Chondrocyte (in vitro differentiated cells): ENCODE results near the gene ALOXE3. TPM values are rescaled to one million over a fixed set of nuclear protein-coding genes. Genes with fewer than 3 reads are reported as not detected.

ENCODE experiments used
- DNase-seq: peaks from one replicate; pipeline ENCODE4 v3.0.0; 2021; ENCODE audit warnings: mixed read lengths, low spot score
- H3K27ac Mint-ChIP-seq: one replicate; pipeline ENCODE4 v1.8.0; 2021; ENCODE audit warnings: mild to moderate bottlenecking, moderate library complexity, mixed read lengths; ENCODE audit not compliant: unreplicated experiment
- H3K27me3 Mint-ChIP-seq: 2 replicates; pipeline ENCODE4 v1.8.0; 2021; ENCODE audit warnings: low read depth, mixed read lengths
- H3K36me3 Mint-ChIP-seq: 2 replicates; pipeline ENCODE4 v1.8.0; 2021; ENCODE audit warnings: low read depth, mixed read lengths
- H3K4me1 Mint-ChIP-seq: 2 replicates; pipeline ENCODE4 v1.8.0; 2021; ENCODE audit warnings: low read depth, mild to moderate bottlenecking, mixed read lengths
- H3K4me3 Mint-ChIP-seq: one replicate; pipeline ENCODE4 v1.8.0; 2021; ENCODE audit warnings: mild to moderate bottlenecking, moderate library complexity, mixed read lengths; ENCODE audit not compliant: unreplicated experiment
- H3K9me3 Mint-ChIP-seq: 2 replicates; pipeline ENCODE4 v1.8.0; 2021; ENCODE audit warnings: low read depth, mixed read lengths
- total RNA-seq: library from RNA; stranded (reverse); gene quantifications from 3 replicates; pipeline ENCODE4 v1.2.1, GENCODE V29; 2021
- TF ChIP-seq, protein P1 (sequence below): fragments of 200-600 bp; sonication (generic); IDR thresholded peaks from 2 replicates; pipeline ENCODE4 v1.5.0; 2021; ENCODE audit warnings: antibody characterized with exemption, mild to moderate bottlenecking, moderate library complexity

The ALOXE3 gene
- total RNA-seq, 1 donor from 2014 or later = 0.12 TPM

GRCh38 chr17:8160224-8160577, 41.9 kb upstream of the ALOXE3 start:
- H3K4me3 Mint-ChIP-seq = no peak overlapping the region
- H3K4me1 Mint-ChIP-seq = peaks cover 46% of the 10 kb centered on the region
- peaks cover 2% of the 10 kb centered on the region for H3K36me3 Mint-ChIP-seq
- TF ChIP-seq, protein P1, sequence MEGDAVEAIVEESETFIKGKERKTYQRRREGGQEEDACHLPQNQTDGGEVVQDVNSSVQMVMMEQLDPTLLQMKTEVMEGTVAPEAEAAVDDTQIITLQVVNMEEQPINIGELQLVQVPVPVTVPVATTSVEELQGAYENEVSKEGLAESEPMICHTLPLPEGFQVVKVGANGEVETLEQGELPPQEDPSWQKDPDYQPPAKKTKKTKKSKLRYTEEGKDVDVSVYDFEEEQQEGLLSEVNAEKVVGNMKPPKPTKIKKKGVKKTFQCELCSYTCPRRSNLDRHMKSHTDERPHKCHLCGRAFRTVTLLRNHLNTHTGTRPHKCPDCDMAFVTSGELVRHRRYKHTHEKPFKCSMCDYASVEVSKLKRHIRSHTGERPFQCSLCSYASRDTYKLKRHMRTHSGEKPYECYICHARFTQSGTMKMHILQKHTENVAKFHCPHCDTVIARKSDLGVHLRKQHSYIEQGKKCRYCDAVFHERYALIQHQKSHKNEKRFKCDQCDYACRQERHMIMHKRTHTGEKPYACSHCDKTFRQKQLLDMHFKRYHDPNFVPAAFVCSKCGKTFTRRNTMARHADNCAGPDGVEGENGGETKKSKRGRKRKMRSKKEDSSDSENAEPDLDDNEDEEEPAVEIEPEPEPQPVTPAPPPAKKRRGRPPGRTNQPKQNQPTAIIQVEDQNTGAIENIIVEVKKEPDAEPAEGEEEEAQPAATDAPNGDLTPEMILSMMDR = no peak
- DNase-seq = no peak
- H3K9me3 Mint-ChIP-seq = no peaks in the 10 kb centered on the region
- no peaks in the 10 kb centered on the region for H3K27me3 Mint-ChIP-seq
- H3K27ac Mint-ChIP-seq = peak overlapping the region; percentile 93

- Mint-ChIP-seq H3K27ac (peak overlapping the region; percentile 93), H3K9me3 (no peaks in the 10 kb centered on the region), H3K4me1 (peaks cover 41% of the 10 kb centered on the region), H3K36me3 (peaks cover 2% of the 10 kb centered on the region), H3K4me3 (no peak overlapping the region), H3K27me3 (no peaks in the 10 kb centered on the region)
- no peak for DNase-seq
- TF ChIP-seq, protein P1 = no peak
These were observed 41.3 kb upstream of the ALOXE3 start for GRCh38 chr17:8159459-8160223.

DNA sequence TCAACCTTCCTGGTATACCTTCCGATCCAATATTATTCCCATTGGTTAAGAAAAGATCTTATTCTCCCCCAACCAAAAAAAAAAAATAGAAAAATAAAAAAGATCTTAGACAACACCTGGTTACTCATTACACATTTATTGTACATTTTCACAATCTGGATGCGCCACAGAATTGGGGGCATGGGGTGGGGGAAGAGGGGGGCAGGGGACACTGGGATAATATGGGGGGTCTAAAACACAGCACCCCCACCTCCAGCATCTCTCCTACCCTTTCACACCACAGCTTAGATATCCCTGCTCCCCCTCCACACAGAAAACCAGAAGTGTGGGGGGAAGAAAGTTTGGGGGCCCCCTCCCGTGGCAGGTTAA, 40.7 kb upstream of the ALOXE3 start:
- no peaks in the 10 kb centered on the region for H3K9me3 Mint-ChIP-seq
- no peak overlapping the region for H3K4me3 Mint-ChIP-seq
- H3K4me1 Mint-ChIP-seq = peaks cover 37% of the 10 kb centered on the region
- no peaks in the 10 kb centered on the region for H3K27me3 Mint-ChIP-seq
- no peak for DNase-seq
- peaks cover 2% of the 10 kb centered on the region for H3K36me3 Mint-ChIP-seq
- TF ChIP-seq, protein P1 = peak; percentile 42
- H3K27ac Mint-ChIP-seq = peak overlapping the region; percentile 86

- H3K27ac Mint-ChIP-seq = peak overlapping the region; percentile 86
- H3K4me1 Mint-ChIP-seq = peaks cover 37% of the 10 kb centered on the region
- no peak overlapping the region for H3K4me3 Mint-ChIP-seq
- no peak for DNase-seq
- no peaks in the 10 kb centered on the region for H3K9me3 Mint-ChIP-seq
- no peaks in the 10 kb centered on the region for H3K27me3 Mint-ChIP-seq
- peaks cover 4% of the 10 kb centered on the region for H3K36me3 Mint-ChIP-seq
- TF ChIP-seq, protein P1 = peak; percentile 90
These were observed 40.1 kb upstream of the ALOXE3 start for GRCh38 chr17:8158267-8159031.

DNA sequence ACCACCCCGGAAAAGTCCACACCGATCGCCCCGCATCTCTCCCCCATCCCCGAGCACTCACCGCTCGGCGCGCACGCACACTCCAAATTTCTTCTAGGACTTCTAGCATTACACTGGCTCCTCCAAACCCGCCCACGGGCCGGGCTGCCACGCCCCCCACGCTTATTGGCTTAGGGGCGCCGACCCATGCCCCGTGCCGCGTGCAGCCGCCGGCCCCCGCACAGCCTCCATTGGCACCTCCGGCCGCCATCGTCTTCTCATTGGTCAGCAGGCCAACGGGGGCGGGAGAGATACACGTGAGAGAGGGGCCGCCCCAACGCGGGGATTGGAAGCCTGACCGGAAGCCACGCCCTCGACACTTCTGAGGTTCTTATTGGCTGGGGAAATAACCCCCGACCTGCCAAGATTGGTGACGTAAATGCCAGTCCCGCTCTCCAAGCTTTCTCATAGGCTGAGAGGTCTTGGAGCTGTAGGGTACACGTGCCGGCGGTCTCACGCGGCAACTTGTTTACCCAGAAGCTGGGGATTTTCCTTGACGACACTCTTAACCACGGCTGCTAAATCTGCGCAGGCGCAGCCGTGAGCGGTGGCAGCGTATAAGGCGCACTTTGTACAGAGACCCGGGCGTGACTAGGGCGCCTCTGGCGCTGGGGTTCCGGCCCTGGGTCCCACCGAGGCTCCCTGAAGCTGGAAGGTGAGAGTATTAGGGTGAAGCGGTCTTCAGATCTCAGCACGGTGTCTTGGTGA, 38.1 kb upstream of the ALOXE3 start:
- H3K36me3 Mint-ChIP-seq = peaks cover 4% of the 10 kb centered on the region
- H3K27ac Mint-ChIP-seq = no peak overlapping the region
- TF ChIP-seq, protein P1 = peak; percentile 34
- H3K9me3 Mint-ChIP-seq = no peaks in the 10 kb centered on the region
- DNase-seq = peak; percentile 100
- no peak overlapping the region for H3K4me3 Mint-ChIP-seq
- H3K27me3 Mint-ChIP-seq = no peaks in the 10 kb centered on the region
- peaks cover 41% of the 10 kb centered on the region for H3K4me1 Mint-ChIP-seq
